GM12878 (cell line): ENCODE results near the gene HUS1B. TPM values are rescaled to one million over a fixed set of nuclear protein-coding genes. Genes with fewer than 3 reads are reported as not detected.

ENCODE experiments used
- ATAC-seq: fragments of 200-7000 bp; cut with Tn5 transposase; 3 replicates; pipeline ENCODE4 v1.9.1; 2020; ENCODE audit warnings: mild to moderate bottlenecking, moderate library complexity
- BruUV-seq: library from RNA; stranded (reverse); fragments of 400-500 nt; replicated peaks from 2 replicates; lab custom pipeline; 2021; lab: Mats Ljungman, UMichigan
- CTCF ChIA-PET: fragments of 300-600 bp; sonication (Branson Sonifier 250); formaldehyde crosslinking; extraction: SDS; loops from one replicate; lab custom pipeline; 2021; ENCODE audit warnings: inconsistent platforms; lab: Yijun Ruan, JAX
- POLR2A ChIA-PET: fragments of 350-600 bp; formaldehyde crosslinking; extraction: SDS; loops from one replicate; lab custom pipeline; 2021; ENCODE audit warnings: inconsistent platforms; lab: Charles Lee
- RAD21 ChIA-PET: fragments of 300-600 bp; sonication (Branson Sonifier 250); formaldehyde crosslinking; loops from one replicate; lab custom pipeline; 2023; ENCODE audit warnings: antibody characterized with exemption; ENCODE audit not compliant: unreplicated experiment; lab: Charles Lee
- SMC1A ChIA-PET: fragments of 300-600 bp; sonication (Branson Sonifier 250); formaldehyde crosslinking; loops from one replicate; lab custom pipeline; 2023; ENCODE audit not compliant: unreplicated experiment, uncharacterized antibody; lab: Charles Lee
- DNase-seq: peaks from one replicate; pipeline ENCODE4 v3.0.0-alpha.2; 2011; ENCODE audit warnings: low read depth, low spot score
- FAIRE-seq: peaks from 3 replicates; lab custom pipeline; 2011; peaks lifted over from hg19 to GRCh38; lab: Jason Lieb, UNC
- H2AFZ ChIP-seq: 2 replicates; pipeline ENCODE4 v1.6.0; 2011; ENCODE audit warnings: low read depth, low read length, control low read depth; ENCODE audit not compliant: control insufficient read depth
- H3K27ac ChIP-seq: 2 replicates; pipeline ENCODE4 v1.5.1; 2011; ENCODE audit warnings: control low read depth; ENCODE audit not compliant: control insufficient read depth, insufficient read depth
- H3K27me3 ChIP-seq, 2 experiments: replicated peaks in 1 of 2; 2 replicates each; pipeline versions ENCODE4 v1.6.0 to v1.6.1; 2011; ENCODE audit warnings: low read length in 1 of 2; ENCODE audit not compliant: control insufficient read depth in 2 of 2, insufficient read depth in 2 of 2
- H3K36me3 ChIP-seq, 2 experiments: 2 replicates each; pipeline ENCODE4 v1.5.1; 2011; ENCODE audit warnings: low read length in 1 of 2; ENCODE audit not compliant: control insufficient read depth in 2 of 2, insufficient read depth in 2 of 2
- H3K4me1 ChIP-seq: 2 replicates; pipeline ENCODE4 v1.6.1; 2011; ENCODE audit warnings: mild to moderate bottlenecking, low read length, moderate library complexity, mixed read lengths; ENCODE audit not compliant: control insufficient read depth, insufficient read depth
- H3K4me2 ChIP-seq: 2 replicates; pipeline ENCODE4 v1.6.0; 2011; ENCODE audit warnings: control low read depth; ENCODE audit not compliant: control insufficient read depth, insufficient read depth
- H3K4me3 ChIP-seq: fragments of 200-600 bp; sonication (generic); 2 replicates; pipeline ENCODE4 v1.5.1; 2016
- H3K79me2 ChIP-seq: 2 replicates; pipeline ENCODE4 v1.6.0; 2011; ENCODE audit warnings: low read length; ENCODE audit not compliant: control insufficient read depth, insufficient read depth
- H3K9ac ChIP-seq: 2 replicates; pipeline ENCODE4 v1.8.0; 2011; ENCODE audit warnings: low read length, control low read depth, mixed read lengths; ENCODE audit not compliant: control insufficient read depth, insufficient read depth
- H3K9me3 ChIP-seq: replicated peaks from 3 replicates; pipeline ENCODE4 v1.5.1; 2011; ENCODE audit warnings: mild to moderate bottlenecking, low read length; ENCODE audit not compliant: control insufficient read depth, insufficient read depth
- H4K20me1 ChIP-seq: 2 replicates; pipeline ENCODE4 v1.6.0; 2011; ENCODE audit not compliant: control insufficient read depth, insufficient read depth
- GATAD2B ChIP-seq: fragments of 450-650 bp; conservative IDR thresholded peaks from 2 replicates; pipeline ENCODE4 v1.6.1; 2017; ENCODE audit warnings: low read depth, mild to moderate bottlenecking, moderate library complexity
- MTA2 ChIP-seq: fragments of 450-650 bp; IDR thresholded peaks from 2 replicates; pipeline ENCODE4 v1.6.1; 2016; ENCODE audit warnings: low read depth, mild to moderate bottlenecking, moderate library complexity
- MTA3 ChIP-seq: IDR thresholded peaks from 2 replicates; pipeline ENCODE4 v1.6.1; 2012; ENCODE audit warnings: low read length, inconsistent platforms, borderline replicate concordance
- TCF3 ChIP-seq: IDR thresholded peaks from 2 replicates; pipeline ENCODE4 v1.6.1; 2012; ENCODE audit warnings: low read depth, mild to moderate bottlenecking, low read length, borderline replicate concordance; ENCODE audit not compliant: insufficient read depth
- ZBED1 ChIP-seq: IDR thresholded peaks from 2 replicates; pipeline ENCODE4 v1.6.1; 2016; ENCODE audit warnings: borderline replicate concordance
- WGBS: methylation state at CpG from one replicate; pipeline ENCODE4 v1.1.6; 2016; ENCODE audit warnings: low lambda C conversion rate; ENCODE audit not compliant: insufficient replicate concordance, insufficient coverage; ENCODE audit errors: missing lambda C conversion rate; 5-methylcytosine and 5-hydroxymethylcytosine counted together
- in situ Hi-C: fragments of 300-500 bp; cut with MboI; formaldehyde crosslinking; loops from 9 replicates; pipeline ENCODE4 v1.14.3; 2018; ENCODE audit warnings: mixed read lengths
- intact Hi-C: fragments of 100-400 bp; cut with micrococcal nuclease; formaldehyde crosslinking; loops from one replicate; pipeline ENCODE4 v1.14.2; 2022; ENCODE audit not compliant: unreplicated experiment
- polyA plus RNA-seq, 11 experiments: library from polyadenylated mRNA; depleted of rRNA in 4 of 11; unstranded in 6 of 11; stranded (reverse) in 5 of 11; fragments of >200 nt; fragmentation: Nextera tagmentation in 4 of 11; fragmentation: Illumina TruSeq in 1 of 11; extraction: Ambion mirVana in 4 of 11; extraction: Trizol in 1 of 11; gene quantifications; 1 replicate in 1 of 11; 2 replicates in 10 of 11; pipeline versions ENCODE4 v1.2.1 to v1.2.3, GENCODE V29; 2011 to 2016; ENCODE audit warnings: inconsistent platforms in 2 of 11, missing spikeins in 2 of 11, low read depth in 1 of 11
- total RNA-seq, 4 experiments: library from RNA; depleted of rRNA in 3 of 4; stranded (reverse); fragments of >200 nt in 3 of 4; fragmentation: Illumina TruSeq in 1 of 4; extraction: Trizol in 1 of 4; gene quantifications; 2 replicates each; pipeline versions ENCODE4 v1.2.1 to v1.2.3, GENCODE V29; 2013 to 2021
- TF ChIP-seq, protein P1 (sequence below): IDR thresholded peaks from 2 replicates; pipeline ENCODE4 v1.6.1; 2011; ENCODE audit warnings: borderline replicate concordance, low read depth, mild to moderate bottlenecking, moderate library complexity, low read length; ENCODE audit not compliant: insufficient read depth, poor library complexity, severe bottlenecking

HUS1B gene
- total and polyA plus RNA-seq, 10 of the 15 experiments (the other 5 are each of a cell fraction or from before 2014, with no cell fraction given), result 0.11 to 1.3 (median 0.68) TPM; not detected in 3

DNA sequence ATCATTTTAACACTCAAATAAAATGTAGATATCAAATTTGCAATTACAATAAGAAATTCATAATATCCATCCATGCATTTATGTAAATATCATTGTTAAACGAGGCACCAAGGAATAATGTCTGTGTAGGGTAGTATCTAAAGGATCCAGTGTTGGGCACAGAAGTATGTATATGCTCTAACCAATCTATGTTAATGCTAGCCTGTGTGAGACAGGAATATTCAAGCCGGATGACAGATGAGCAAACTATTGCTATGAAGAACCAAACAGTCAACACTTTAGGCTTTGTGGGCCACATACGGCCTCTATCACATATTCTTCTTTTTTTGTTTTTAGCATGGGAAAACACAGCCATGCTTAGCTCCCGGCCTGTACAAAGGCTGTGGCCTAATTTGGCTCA lies 45.0 kb downstream of the HUS1B start:
- Histone ChIP-seq H3K9me3 (no peaks in the 10 kb centered on the region), H2AFZ (no peak overlapping the region), H3K79me2 (no peaks in the 10 kb centered on the region), H3K9ac (no peak overlapping the region), H4K20me1 (no peaks in the 10 kb centered on the region), H3K4me3 (no peak overlapping the region), H3K4me2 (no peak overlapping the region), H3K27ac (no peak overlapping the region), H3K36me3 (peaks cover 0 to 3% of the 10 kb centered on the region in 2 experiments; a peak in 2 of 4 replicates), H3K27me3 (no peaks in the 10 kb centered on the region), H3K4me1 (peaks cover 8% of the 10 kb centered on the region; the same call in 1 of the 2 replicates)
- in situ Hi-C loops (no loop called here), intact Hi-C loops (no loop called here)
- TF ChIP-seq GATAD2B (no peak), ZBED1 (no peak), MTA2 (no peak), MTA3 (no peak), TCF3 (no peak)
- TF ChIP-seq, protein P1, sequence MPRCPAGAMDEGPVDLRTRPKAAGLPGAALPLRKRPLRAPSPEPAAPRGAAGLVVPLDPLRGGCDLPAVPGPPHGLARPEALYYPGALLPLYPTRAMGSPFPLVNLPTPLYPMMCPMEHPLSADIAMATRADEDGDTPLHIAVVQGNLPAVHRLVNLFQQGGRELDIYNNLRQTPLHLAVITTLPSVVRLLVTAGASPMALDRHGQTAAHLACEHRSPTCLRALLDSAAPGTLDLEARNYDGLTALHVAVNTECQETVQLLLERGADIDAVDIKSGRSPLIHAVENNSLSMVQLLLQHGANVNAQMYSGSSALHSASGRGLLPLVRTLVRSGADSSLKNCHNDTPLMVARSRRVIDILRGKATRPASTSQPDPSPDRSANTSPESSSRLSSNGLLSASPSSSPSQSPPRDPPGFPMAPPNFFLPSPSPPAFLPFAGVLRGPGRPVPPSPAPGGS, result no peak
- DNase-seq, result no peak
- ChIA-PET SMC1A (no interaction called here), CTCF (no interaction called here), RAD21 (no interaction called here), POLR2A (no interaction called here)
- FAIRE-seq, result no peak
- no peak for ATAC-seq
- 61% methylated on average over 4 of the region's 4 CpGs for WGBS
- no TSS peak for BruUV-seq
